Anterior cingulate cortex (tissue), 58 donors: ENCODE results near the gene BICC1.

Experiments used
- DNase-seq, 58 donors: peaks; one replicate each; lab custom pipeline; 2025; lab: John Stamatoyannopoulos, UW

BICC1 gene

GRCh38 chr10:58512491-58513187 lies at the start of gene BICC1:
Gene BICC1, plus strand, starts transcription at chr10:58512872. Its CDS starts 272 bp downstream, at chr10:58513144.
- peak in 41 of 58 donors; percentile 10 to 61 (median 33) for DNase-seq

- DNase-seq = no peak
Observed at GRCh38 chr10:58464956-58465355, 47.7 kb upstream of the BICC1 start.

- no peak for DNase-seq
Observed at GRCh38 chr10:58465629-58466028, 47.0 kb upstream of the BICC1 start.

GRCh38 chr10:58467931-58468635 lies 44.6 kb upstream of the BICC1 start:
- DNase-seq = no peak

GRCh38 chr10:58473976-58474375 lies 38.7 kb upstream of the BICC1 start:
- DNase-seq = no peak

- no peak for DNase-seq
Observed at GRCh38 chr10:58475322-58476277, 37.1 kb upstream of the BICC1 start.

GRCh38 chr10:58477122-58477521 lies 35.5 kb upstream of the BICC1 start:
- DNase-seq = peak in 6 of 58 donors; percentile 0 to 4 (median 2)

GRCh38 chr10:58477902-58478301 lies 34.8 kb upstream of the BICC1 start:
- DNase-seq = no peak

- DNase-seq = no peak
Observed at GRCh38 chr10:58479045-58479444, 33.6 kb upstream of the BICC1 start.

- DNase-seq = no peak
Observed at GRCh38 chr10:58480321-58480720, 32.4 kb upstream of the BICC1 start.

GRCh38 chr10:58481569-58482109 lies 31.0 kb upstream of the BICC1 start:
- DNase-seq = no peak

GRCh38 chr10:58486821-58487220 lies 25.9 kb upstream of the BICC1 start:
- DNase-seq = no peak

- no peak for DNase-seq
Observed at GRCh38 chr10:58488921-58489320, 23.8 kb upstream of the BICC1 start.

- DNase-seq = no peak
Observed at GRCh38 chr10:58502956-58503355, 9.7 kb upstream of the BICC1 start.

- no peak for DNase-seq
Observed at GRCh38 chr10:58508316-58508715, 4.4 kb upstream of the BICC1 start.

- peak in 8 of 58 donors; percentile 0 to 33 (median 9) for DNase-seq
Observed at GRCh38 chr10:58511765-58512490, 744 bp upstream of the BICC1 start.

GRCh38 chr10:58513188-58514110 lies 777 bp downstream of the BICC1 start:
- peak in 22 of 58 donors; percentile 1 to 62 (median 19) for DNase-seq

GRCh38 chr10:58514111-58514770 lies 1.6 kb downstream of the BICC1 start:
- DNase-seq = no peak
